Effector memory CD4-positive, alpha-beta T cell (primary cell): ENCODE data around the gene ENPP3.

Source experiments
- DNase-seq, 3 donors: peaks; one replicate each; pipeline ENCODE4 v3.0.0-alpha.2; 2020
- H3K27ac ChIP-seq: 2 replicates; pipeline ENCODE4 v1.7.0; 2013; ENCODE audit warnings: mild to moderate bottlenecking, low read length, moderate library complexity; ENCODE audit not compliant: insufficient read depth, poor library complexity, severe bottlenecking
- H3K27me3 ChIP-seq: replicated peaks from 2 replicates; pipeline ENCODE4 v1.7.0; 2013; ENCODE audit warnings: mild to moderate bottlenecking, low read length; ENCODE audit not compliant: insufficient read depth, control insufficient read depth, poor library complexity, severe bottlenecking
- H3K36me3 ChIP-seq: 2 replicates; pipeline ENCODE4 v1.7.0; 2013; ENCODE audit warnings: mild to moderate bottlenecking, low read length, moderate library complexity; ENCODE audit not compliant: control insufficient read depth, insufficient read depth
- H3K4me1 ChIP-seq: 2 replicates; pipeline ENCODE4 v1.7.0; 2013; ENCODE audit warnings: low read length, mild to moderate bottlenecking; ENCODE audit not compliant: control insufficient read depth, insufficient read depth, poor library complexity, severe bottlenecking
- H3K4me3 ChIP-seq: 2 replicates; pipeline ENCODE4 v1.7.0; 2013; ENCODE audit warnings: low read length, low read depth, mild to moderate bottlenecking; ENCODE audit not compliant: insufficient read depth, poor library complexity, severe bottlenecking
- H3K9me3 ChIP-seq: 2 replicates; pipeline ENCODE4 v1.7.0; 2013; ENCODE audit warnings: mild to moderate bottlenecking, low read length, moderate library complexity; ENCODE audit not compliant: control insufficient read depth

The ENPP3 gene

DNA sequence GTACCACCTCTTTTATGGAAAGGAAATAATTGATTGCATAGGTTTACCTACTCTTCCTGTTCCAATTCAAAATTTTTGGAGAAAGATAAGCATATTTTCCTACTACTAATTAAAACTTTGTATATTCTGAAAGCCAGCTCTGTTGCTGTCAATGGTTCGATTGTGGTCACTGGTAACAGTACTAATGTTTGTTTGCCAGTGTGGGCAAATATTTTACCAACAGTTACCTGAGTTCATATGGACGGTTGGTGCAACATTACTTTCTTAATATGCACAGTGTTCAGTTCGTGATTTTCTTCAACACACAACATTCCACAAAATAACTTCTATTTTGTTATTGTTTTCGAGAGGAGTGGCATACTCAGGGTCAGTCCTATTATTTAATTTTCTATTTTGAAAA, 90.8 kb downstream of the ENPP3 start:
- H3K27ac ChIP-seq, result no peak overlapping the region
- H3K4me3 ChIP-seq, result no peak overlapping the region
- no peaks in the 10 kb centered on the region for H3K36me3 ChIP-seq
- no peaks in the 10 kb centered on the region for H3K9me3 ChIP-seq
- H3K4me1 ChIP-seq, result no peaks in the 10 kb centered on the region
- DNase-seq, result no peak
- no peaks in the 10 kb centered on the region for H3K27me3 ChIP-seq

DNA sequence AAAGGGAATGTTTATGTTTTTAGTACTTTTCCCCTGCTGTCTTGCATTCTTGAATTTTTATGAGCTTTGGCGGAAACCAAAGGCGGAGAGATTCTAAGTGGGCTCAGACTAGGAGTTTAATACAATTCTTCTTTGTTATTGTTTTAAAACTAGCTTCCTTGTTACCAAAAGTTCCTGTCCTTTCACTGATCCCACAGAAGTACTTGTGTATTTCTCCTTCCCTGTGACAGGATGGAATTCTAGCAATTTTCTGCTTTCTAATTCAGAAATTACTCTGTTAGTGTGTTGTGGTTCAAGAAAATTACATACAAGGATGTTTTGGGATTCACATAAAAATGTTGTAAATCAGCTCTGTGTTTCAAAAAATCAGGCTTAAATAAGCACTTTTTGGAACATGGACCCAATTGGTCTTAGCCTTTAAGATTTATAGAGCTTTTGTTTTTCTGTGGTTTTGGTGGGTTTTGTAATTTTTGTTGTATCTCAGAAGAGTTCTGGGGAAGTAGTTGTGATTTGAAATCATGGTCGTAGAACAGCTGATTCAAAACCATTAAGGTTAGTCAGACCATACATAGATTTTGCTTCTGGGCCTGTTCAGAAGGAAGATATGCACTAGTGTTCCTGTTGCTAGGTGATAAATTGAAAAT, 91.3 kb downstream of the ENPP3 start:
- H3K27me3 ChIP-seq, result no peaks in the 10 kb centered on the region
- DNase-seq, result no peak
- no peaks in the 10 kb centered on the region for H3K4me1 ChIP-seq
- no peaks in the 10 kb centered on the region for H3K36me3 ChIP-seq
- no peak overlapping the region for H3K4me3 ChIP-seq
- no peak overlapping the region for H3K27ac ChIP-seq
- no peaks in the 10 kb centered on the region for H3K9me3 ChIP-seq

DNA sequence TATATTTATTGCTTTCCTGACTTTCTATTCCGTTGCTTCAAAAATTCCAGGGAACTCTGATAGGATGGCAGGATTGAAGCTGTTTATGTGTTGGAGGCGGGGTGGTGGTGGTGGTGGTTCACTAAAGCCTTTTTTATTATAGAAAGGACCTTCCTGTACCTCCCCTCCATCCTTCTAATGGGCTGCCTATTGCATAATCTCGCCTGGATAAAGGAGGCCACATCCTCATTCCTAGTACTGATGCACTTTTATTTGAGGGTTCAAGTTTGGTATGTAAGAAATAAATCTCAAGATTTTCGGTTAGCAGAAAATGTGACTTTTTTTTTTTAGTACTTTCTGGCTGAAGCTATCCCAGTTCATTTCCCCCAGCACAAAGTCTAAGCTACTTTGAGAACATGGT, 92.4 kb downstream of the ENPP3 start:
- H3K27me3 ChIP-seq, result no peaks in the 10 kb centered on the region
- DNase-seq, result no peak
- no peak overlapping the region for H3K4me3 ChIP-seq
- no peak overlapping the region for H3K27ac ChIP-seq
- no peaks in the 10 kb centered on the region for H3K9me3 ChIP-seq
- H3K36me3 ChIP-seq, result no peaks in the 10 kb centered on the region
- H3K4me1 ChIP-seq, result no peaks in the 10 kb centered on the region

DNA sequence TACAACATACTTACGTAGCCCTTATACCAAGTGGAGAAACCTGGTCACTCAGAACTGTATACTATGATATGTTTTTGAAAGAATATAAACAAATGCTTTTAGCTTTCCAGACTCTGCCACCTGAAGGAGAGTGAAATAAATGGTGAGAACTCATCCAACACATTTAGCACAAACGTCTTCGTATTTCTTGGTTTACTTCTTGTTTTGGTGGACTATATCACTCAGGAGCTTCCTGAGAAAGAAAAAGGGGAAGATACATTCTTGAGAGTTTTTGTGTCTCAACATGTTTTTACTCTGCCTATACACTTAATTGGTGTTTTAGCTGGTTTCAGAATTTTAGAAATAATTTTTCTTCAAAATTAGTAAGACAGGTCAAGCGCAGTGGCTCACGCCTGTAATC, 93.2 kb downstream of the ENPP3 start:
- Histone ChIP-seq H3K27ac (no peak overlapping the region), H3K4me3 (no peak overlapping the region), H3K9me3 (no peaks in the 10 kb centered on the region), H3K36me3 (no peaks in the 10 kb centered on the region), H3K27me3 (no peaks in the 10 kb centered on the region), H3K4me1 (no peaks in the 10 kb centered on the region)
- DNase-seq, result no peak

DNA sequence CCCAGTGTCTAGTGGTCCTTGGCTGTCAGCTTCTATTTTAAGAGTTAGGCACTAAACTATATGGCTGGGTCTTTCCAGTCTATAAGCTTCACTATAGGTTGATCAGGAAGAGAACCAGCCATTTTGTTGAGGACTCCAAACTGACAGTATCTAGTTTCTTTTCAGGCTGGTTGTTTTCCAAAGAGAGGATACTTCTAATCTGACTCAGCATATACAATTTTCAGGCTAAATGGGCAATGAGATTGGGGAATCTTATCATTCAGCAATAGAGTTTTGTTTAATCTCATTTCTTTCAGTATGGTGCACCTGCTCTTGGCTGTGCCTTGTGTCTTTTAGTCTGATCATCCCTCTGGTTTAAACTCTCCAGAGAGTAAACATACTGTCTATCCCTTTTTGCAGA, 94.1 kb downstream of the ENPP3 start:
- no peak overlapping the region for H3K27ac ChIP-seq

DNA sequence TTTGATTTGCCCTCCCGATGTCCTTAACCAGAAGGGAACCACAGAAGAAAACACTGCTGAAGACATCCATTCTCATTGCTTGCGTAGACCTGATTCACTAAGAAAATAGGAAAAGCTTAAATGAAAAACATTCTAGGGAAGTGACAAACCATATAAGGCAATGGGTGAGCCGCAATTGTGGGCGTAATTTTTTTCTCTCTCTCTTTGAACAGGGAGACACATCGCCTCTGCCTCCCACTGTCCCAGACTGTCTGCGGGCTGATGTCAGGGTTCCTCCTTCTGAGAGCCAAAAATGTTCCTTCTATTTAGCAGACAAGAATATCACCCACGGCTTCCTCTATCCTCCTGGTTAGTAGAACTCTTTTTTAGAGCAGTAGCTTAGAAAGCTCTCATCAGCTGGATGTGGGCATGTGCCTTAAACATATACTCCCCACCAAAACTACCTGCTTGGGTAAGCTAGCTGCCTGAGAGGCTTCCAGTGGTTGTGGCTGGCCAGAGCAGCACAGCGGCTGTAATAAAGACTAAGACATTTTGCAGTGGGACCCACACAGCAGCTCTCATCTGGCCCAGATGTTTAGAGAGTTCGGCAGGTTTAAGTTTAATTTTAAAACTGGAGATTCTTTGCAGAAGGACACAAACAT, 96.4 kb downstream of the ENPP3 start:
- Histone ChIP-seq H3K4me3 (no peak overlapping the region), H3K4me1 (no peaks in the 10 kb centered on the region), H3K9me3 (no peaks in the 10 kb centered on the region), H3K27ac (no peak overlapping the region), H3K36me3 (no peaks in the 10 kb centered on the region), H3K27me3 (no peaks in the 10 kb centered on the region)
- no peak for DNase-seq

More for the DNA sequence above, 94.1 kb downstream of the ENPP3 start:
- no peaks in the 10 kb centered on the region for H3K4me1 ChIP-seq
- no peaks in the 10 kb centered on the region for H3K27me3 ChIP-seq
- DNase-seq, result no peak
- no peak overlapping the region for H3K4me3 ChIP-seq
- no peaks in the 10 kb centered on the region for H3K9me3 ChIP-seq
- H3K36me3 ChIP-seq, result no peaks in the 10 kb centered on the region

DNA sequence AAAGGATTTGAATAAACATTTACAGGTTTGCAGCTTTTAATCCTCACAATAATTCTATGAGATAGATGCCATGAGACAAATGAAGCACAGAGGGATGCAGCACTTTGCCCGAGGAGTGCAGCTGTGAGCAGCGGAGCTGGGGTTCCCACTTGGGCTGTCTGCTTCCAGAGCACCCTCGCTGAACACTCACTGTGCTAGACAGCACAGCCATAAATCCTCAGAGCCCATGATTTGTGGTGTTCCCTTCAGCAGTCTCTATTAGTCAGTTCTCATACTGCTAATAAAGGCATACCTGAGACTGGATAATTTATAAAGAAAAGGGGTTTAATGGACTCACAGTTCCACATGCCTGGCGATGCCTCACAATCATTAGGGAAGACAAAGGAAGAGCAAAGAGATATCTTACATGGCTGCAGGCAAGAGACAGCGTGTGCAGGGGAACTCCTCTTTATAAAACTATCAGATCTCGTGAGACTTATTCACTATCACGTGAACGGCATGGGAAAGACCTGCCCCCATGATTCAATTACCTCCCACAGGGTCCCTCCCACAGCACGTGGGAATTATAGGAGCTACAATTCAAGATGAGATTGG, 99.0 kb downstream of the ENPP3 start:
- no peak for DNase-seq
- Histone ChIP-seq H3K9me3 (no peaks in the 10 kb centered on the region), H3K36me3 (no peaks in the 10 kb centered on the region), H3K27ac (no peak overlapping the region), H3K4me1 (no peaks in the 10 kb centered on the region), H3K27me3 (no peaks in the 10 kb centered on the region), H3K4me3 (no peak overlapping the region)

DNA sequence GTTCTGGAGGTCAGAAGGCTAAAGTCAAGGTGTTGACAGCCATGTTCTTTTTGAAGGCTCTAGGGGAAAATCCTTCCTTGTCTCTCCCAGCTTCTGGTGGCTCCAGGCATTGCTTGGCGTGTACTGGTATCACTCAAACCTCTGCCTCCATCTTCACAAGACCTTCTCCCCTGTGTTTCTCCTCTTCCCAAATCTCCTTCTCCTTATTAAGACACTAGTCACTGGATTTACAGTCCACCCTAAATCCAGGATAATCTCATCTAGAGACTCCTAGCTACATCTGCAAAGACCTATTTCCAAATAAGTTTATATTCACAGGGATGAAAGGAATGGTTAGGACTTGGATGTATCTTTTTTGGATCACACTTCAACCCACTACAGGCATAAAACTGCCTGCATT, 99.7 kb downstream of the ENPP3 start:
- Histone ChIP-seq H3K27ac (no peak overlapping the region), H3K4me3 (no peak overlapping the region), H3K4me1 (no peaks in the 10 kb centered on the region), H3K9me3 (no peaks in the 10 kb centered on the region), H3K27me3 (no peaks in the 10 kb centered on the region), H3K36me3 (no peaks in the 10 kb centered on the region)
- DNase-seq, result no peak

DNA sequence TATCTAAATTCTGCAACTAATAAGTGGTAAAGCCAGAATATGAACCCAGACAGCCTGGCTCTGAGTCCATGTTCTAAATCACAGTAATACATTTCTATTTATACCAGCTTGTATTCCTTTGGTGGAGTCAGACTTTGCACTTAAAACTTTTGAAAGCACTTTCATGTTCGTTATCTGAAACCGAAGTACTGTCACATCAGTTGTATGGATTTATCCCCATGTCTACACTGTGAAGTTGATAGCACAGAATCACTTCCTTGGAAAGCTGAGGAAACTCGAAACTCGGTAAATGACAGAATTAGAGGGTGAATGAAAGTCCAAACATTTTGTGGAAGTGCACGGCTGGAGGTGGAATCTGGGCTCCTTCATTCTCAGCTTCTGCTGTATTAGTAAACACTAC, 102.0 kb downstream of the ENPP3 start:
- no peak for DNase-seq
- no peak overlapping the region for H3K27ac ChIP-seq
- no peaks in the 10 kb centered on the region for H3K4me1 ChIP-seq
- no peaks in the 10 kb centered on the region for H3K27me3 ChIP-seq
- H3K9me3 ChIP-seq, result no peaks in the 10 kb centered on the region
- H3K36me3 ChIP-seq, result no peaks in the 10 kb centered on the region
- no peak overlapping the region for H3K4me3 ChIP-seq

DNA sequence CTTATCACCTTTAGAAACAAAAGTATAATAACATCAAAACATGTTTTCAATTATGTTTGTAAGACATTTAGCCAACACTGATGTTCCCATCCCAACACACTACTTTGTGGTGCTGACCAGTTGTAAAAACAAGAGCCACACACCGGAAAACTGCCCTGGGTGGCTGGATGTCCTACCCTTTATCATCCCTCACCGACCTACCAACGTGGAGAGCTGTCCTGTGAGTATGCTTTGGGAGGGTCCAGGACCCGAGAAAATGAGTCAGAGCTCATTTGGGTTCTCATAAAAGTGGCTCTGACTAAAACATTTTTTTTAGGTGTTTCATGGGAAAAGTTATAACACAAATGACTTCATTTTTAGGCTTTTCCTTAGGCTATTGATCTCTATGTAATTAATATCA, 103.1 kb downstream of the ENPP3 start:
- Histone ChIP-seq H3K27ac (no peak overlapping the region), H3K9me3 (no peaks in the 10 kb centered on the region), H3K4me1 (no peaks in the 10 kb centered on the region), H3K36me3 (no peaks in the 10 kb centered on the region), H3K27me3 (no peaks in the 10 kb centered on the region), H3K4me3 (no peak overlapping the region)
- no peak for DNase-seq
